Measurements from ENCODE around the gene OR1L6.

OR1L6 gene

GRCh38 chr9:122742003-122742402 is at the start of gene OR1L6:
Gene OR1L6, plus strand, starts transcription at chr9:122742303. Its CDS starts 7,545 bp downstream, at chr9:122749848.
- DNase-seq (ENCODE audit: low read depth), result no peak

GRCh38 chr9:122695696-122696095 is 46.4 kb upstream of the OR1L6 start:
- DNase-seq (ENCODE audit: low read depth), result no peak

GRCh38 chr9:122718038-122718437 is 24.1 kb upstream of the OR1L6 start:
- no peak for DNase-seq (ENCODE audit: low read depth)

GRCh38 chr9:122719218-122719617 is 22.9 kb upstream of the OR1L6 start:
- DNase-seq (ENCODE audit: low read depth), result no peak

GRCh38 chr9:122723690-122724089 is 18.4 kb upstream of the OR1L6 start, which contains the start of gene OR1L4:
Gene OR1L4, plus strand, starts transcription at chr9:122723990. Its CDS starts 0 bp downstream, at chr9:122723990.
- DNase-seq (ENCODE audit: low read depth), result no peak

GRCh38 chr9:122754825-122755224 is 12.7 kb downstream of the OR1L6 start:
- DNase-seq (ENCODE audit: low read depth), result no peak

- no peak for DNase-seq (ENCODE audit: low read depth)
Observed at GRCh38 chr9:122767817-122768216, 25.7 kb downstream of the OR1L6 start.

GRCh38 chr9:122777052-122777451 is 34.9 kb downstream of the OR1L6 start:
- DNase-seq (ENCODE audit: low read depth), result no peak

- no peak for DNase-seq (ENCODE audit: low read depth)
Observed at GRCh38 chr9:122777935-122778627, 36.0 kb downstream of the OR1L6 start.

- DNase-seq (ENCODE audit: low read depth), result no peak
Observed at GRCh38 chr9:122779181-122779580, 37.1 kb downstream of the OR1L6 start.

- no peak for DNase-seq (ENCODE audit: low read depth)
Observed at GRCh38 chr9:122780026-122780425, 37.9 kb downstream of the OR1L6 start.

GRCh38 chr9:122781671-122782070 is 39.6 kb downstream of the OR1L6 start:
- DNase-seq (ENCODE audit: low read depth), result no peak

- no peak for DNase-seq (ENCODE audit: low read depth)
Observed at GRCh38 chr9:122785269-122785668, 43.2 kb downstream of the OR1L6 start.

GRCh38 chr9:122786338-122786737 is 44.2 kb downstream of the OR1L6 start:
- DNase-seq (ENCODE audit: low read depth), result no peak

- DNase-seq (ENCODE audit: low read depth), result no peak
Observed at GRCh38 chr9:122788831-122789230, 46.7 kb downstream of the OR1L6 start, which contains the start of gene OR5C1. Gene OR5C1, plus strand, starts transcription at chr9:122788933. Its CDS starts 0 bp downstream, at chr9:122788933.

- no peak for DNase-seq (ENCODE audit: low read depth)
Observed at GRCh38 chr9:122789256-122790046, 47.3 kb downstream of the OR1L6 start.

- no peak for DNase-seq (ENCODE audit: low read depth)
Observed at GRCh38 chr9:122791872-122792669, 50.0 kb downstream of the OR1L6 start.

- no peak for DNase-seq (ENCODE audit: low read depth)
Observed at GRCh38 chr9:122797316-122798063, 55.4 kb downstream of the OR1L6 start.
